IPS-NIHi7 (cell line): ENCODE measurements around the gene NXPE4.
"Not testable (repeated sequence)": the region's sequence is repeated elsewhere in the genome, so short reads cannot be mapped to it uniquely, and the experiment has no call there.

Source experiments
- DNase-seq: peaks from one replicate; pipeline ENCODE4 v3.0.0; 2012; ENCODE audit warnings: mixed read lengths; ENCODE audit errors: extremely low spot score

The NXPE4 gene

DNA sequence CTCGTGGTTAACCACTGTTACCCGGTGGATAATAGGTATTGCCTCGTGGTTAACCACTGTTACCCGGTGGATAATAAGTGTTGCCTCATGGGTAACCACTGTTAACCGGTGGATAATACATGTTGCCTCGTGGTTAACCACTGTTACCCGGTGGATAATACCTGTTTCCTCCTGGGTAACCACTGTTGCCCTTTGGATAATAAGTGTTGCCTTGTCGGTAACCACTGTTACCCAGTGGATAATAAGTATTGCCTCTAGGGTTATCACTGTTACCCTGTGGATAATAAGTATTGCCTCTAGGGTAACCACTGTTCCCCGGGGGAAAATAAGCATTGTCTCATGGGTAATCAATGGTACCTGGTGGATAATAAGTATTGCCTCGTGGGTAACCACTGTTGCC is 15.0 kb upstream of the NXPE4 start:
- no peak for DNase-seq

DNA sequence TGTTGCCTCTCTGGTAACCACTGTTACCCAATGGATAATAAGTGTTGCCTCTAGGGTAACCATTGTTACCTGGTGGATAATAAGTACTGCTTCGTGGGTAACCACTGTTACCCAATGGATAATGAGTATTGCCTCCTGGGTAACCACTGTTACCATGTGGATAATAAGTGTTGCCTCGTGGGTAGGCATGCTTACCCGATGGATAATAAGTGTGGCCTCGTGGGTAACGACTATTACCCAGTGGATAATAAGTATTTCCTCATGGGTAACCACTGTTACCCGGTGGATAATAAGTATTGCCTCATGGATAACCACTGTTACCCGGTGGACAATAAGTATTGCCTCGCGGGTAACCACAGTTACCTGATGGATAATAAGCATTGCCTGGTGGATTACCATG is 13.8 kb upstream of the NXPE4 start:
- DNase-seq, result no peak

DNA sequence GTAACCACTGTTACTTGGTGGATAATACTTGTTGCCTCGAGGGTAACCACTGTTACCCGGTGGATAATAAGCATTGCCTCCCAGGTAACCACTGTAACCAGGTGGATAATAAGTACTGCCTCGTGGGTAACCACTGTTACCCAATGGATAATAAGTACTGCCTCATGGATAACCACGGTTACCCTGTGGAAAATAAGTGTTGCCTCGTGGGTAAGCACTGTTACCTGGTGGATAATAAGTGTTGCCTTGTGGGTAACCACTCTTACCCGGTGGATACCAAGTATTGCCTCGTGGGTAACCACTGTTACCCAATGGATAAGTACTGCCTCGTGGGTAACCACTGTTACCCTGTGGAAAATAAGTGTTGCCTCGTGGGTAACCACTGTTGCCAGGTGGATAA is 13.0 kb upstream of the NXPE4 start:
- not testable (repeated sequence) for DNase-seq

DNA sequence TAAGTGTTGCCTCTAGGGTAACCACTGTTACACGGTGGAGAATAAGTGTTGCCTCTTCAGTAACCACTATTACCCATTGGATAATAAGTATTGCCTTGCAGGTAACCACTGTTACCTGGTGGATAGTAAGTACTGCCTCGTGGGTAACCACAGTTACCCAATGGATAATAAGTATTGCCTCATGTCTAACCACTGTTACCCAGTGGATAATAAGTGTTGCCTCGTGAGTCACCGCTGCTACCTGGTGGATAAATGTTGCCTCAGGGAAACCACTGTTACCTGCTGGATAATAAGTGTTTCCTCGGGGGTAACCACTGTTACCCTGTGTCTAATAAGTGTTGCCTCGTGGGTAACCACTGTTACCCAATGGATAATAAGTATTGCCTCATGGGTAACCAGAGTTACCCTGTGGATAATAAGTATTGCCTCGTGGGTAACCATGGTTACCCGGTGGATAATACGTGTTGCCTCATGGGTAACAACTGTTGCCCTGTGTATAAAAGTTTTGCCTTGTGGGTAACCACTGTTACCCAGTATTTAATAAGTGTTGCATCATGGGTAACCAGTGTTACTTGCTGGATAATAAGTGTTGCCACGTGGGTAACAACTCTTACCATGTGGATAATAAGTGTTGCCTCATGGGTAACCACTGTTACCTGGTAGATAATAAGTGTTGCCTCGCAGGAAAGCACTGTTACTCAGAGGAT is 12.3 kb upstream of the NXPE4 start:
- no peak for DNase-seq

DNA sequence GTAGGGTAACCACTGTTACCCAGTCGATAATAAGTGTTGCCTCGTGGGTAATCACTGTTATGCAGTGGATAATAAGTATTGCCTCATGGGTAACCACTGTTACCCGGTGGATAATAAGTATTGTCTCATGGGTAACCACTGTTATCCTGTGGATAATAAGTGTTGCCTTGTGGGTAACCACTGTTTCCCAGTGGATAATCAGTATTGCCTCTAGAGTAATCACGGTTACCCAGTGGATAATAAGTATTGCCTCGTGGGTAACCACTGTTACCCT is 11.2 kb upstream of the NXPE4 start:
- not testable (repeated sequence) for DNase-seq

DNA sequence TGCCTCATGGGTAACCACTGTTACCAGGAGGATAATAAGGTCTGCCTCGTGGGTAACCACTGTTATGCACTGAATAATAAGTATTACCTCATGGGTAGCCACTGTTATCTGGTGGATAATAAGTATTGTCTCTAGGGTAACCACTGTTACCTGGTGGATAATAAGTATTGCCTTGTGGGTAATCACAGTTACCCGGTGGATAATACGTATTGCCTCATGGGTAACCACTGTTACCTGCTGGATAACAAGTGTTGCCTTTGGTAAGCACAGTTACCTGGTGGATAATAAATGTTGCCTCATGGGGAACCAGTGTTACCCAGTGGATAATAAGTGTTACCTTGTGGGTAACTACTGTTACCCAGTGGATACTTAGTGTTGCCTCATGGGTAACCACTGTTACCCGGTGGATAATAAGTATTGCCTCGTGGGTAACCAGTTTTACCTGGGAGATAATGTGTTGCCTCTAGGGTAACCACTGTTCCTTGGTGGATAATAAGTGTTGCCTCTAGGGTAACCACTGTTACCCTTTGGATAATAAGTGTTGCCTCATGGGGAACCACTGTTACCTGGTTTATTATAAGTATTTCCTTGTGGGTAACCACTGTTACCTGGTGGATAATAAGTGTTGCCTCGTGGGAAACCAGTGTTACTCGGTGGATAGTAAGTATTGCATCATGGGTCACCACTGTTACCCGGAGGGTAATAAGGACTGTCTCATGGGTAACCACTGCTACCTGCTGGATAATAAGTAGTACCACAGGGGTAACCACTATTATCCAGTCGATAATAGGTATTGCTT is 10.6 kb upstream of the NXPE4 start:
- DNase-seq, result no peak

DNA sequence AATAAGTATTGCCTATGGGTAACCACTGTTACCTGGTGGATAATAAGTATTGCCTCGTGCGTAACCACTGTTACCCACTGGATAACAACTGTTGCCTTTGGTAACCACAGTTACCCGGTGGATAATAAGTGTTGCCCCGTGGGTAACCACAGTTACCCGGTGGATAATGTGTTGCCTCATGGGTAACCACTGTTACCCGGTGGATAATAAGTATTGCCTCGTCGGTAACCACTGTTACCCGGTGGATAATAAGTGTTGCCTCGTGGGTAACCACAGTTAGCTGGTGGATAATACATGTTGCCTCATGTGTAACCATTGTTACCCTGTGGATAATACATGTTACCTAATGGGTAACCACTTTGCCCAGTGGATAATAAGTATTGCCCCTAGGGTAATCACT is 9.8 kb upstream of the NXPE4 start:
- no peak for DNase-seq

DNA sequence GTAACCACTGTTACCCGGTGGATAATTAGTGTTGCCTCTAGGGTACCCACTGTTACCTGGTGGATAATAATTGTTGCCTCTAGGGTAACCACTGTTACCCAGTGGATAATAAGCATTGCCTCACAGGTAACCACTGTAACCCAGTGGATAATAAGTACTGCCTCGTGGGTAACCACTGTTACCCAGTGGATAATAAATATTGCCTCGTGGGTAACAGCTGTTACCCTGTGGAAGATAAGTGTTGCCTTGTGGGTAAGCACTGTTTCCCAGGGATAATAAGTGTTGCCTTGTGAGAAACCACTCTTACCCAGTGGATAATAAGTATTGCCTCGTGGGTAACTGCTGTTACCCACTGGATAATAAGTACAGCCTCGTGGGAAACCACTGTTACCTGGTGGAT is 9.3 kb upstream of the NXPE4 start:
- no peak for DNase-seq

DNA sequence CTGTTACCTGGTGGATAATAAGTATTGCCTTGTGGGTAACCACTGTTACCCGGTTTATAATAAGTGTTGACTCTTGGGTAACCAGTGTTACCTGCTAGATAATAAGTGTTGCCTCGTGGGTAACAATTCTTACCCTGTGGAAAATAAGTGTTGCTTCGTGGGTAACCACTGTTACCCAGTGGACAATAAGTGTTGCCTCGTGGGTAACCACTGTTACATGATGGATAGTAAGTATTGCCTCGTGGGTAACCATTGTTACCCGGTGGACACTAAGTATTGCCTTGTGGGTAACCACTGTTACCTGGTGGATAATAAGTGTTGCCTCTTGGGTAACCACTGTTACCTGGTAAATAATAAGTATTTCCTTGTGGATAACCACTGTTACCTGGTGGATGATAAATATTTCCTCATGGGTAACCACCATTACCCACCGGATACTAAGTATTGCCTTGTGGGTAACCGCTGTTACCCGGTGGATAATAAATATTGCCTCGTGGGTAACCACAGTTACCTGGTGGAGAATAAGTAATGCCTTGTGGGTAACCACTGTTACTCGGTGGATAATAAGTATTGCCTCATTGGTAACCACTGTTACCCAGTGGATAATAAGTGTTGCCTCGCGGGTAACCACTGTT is 8.7 kb upstream of the NXPE4 start:
- no peak for DNase-seq

DNA sequence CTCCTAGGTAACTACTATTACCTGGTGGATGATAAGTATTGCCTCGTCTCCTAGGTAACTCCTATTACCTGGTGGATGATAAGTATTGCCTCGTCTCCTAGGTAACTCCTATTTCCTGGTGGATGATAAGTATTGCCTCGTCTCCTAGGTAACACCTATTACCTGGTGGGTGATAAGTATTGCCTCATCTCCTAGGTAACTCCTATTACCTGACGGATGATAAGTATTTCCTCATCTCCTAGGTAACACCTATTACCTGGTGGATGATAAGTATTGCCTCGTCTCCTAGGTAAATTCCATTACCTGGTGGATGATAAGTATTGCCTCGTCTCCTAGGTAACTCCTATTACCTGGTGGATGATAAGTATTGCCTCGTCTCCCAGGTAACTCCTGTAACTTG is 7.6 kb upstream of the NXPE4 start:
- DNase-seq, result not testable (repeated sequence)

DNA sequence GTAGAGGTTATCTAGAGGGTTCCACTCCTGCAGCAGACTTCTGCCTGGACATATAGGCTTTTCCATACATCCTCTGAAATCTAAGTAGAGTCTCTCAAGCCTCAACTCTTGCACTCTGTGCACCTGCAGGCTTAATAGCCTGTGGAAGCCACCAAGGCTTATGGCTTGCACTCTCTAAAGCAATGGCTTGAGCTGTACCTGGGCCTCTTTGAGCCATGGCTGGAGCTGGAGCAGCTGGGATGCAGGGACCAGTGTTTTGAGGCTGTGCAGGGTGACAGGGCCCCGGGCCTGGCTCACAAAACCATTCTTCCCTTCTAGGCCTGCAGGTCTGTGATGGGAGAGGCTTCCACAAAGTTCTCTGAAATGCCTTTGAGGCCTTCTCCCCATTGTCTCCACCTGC is 2.9 kb upstream of the NXPE4 start:
- DNase-seq, result no peak

DNA sequence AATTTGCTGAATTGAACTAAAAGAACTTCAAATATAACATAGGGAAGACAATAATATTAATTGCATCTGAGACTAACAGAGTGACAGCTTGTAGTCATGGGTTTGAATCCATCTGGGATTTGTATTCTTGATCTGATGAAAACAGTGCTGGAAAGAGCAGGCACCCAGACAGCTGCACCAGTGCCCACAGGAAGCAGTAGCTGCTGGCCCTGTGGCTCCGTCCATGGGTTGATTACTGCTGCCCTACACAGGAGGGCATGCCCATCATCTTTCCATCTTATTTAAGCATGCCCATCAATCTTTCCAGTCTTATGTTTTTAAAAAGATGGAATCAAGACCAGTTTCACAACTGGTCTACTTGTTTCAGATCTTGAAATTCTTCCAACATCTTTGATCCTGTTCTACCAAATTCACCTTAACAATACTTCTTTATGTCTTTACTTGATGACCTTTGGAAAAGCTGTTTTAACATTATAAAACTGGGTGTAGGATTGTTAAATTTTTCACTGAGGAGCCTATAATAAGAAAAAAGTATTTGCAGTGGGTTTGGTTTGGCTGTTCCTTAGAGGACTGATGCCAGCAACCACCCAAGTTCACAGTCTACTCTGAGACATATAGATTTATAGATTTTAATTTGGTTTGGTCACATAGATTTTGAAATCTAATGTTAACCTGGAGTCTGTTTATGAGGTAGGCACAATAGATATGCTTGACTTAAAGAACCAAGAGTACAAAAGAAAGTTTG is 761 bp upstream of the NXPE4 start:
- DNase-seq, result no peak

DNA sequence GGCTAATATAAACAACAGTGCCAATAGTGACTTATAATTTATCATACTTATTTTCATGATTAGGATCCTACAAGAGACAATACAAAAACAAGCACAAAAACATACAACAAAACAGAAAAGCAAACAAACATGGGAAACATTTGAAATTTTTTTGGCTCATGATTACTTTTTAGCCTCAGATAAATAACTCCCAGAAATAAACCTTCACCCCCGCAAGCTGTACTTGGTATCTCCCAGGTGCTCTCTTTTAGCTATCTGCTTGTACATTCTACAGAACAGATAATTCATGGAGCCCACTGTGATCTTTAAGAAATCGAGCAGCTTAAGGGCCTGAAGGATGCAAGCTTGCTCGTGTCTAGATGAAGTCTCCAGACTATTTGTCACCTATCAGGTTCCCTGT is 883 bp downstream of the NXPE4 start:
- no peak for DNase-seq

DNA sequence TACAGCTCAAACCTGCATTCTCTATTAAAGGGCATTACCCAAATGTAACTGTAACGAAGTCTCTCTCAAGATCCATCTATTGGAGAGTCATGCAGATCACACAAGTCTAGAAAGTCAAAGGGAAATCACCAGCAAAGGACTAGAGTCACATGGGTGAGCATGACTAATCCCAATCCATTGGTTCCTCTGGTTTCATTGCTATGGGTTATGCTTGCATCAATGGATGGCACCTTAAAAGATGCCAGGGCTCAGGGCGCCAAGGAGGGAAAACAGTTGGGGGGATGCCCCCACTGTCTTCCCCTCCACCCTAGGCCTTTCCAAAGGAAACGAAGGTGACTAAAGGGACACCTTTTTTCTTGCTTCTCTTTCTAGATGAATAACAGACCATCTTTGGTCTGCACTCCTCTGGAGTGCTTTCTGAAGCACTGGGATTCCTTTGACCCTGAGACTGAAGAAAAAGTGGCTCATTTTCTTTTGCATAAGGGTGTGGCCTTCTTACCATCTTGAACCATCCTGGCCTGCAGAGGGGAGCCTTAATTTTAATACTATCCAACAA is 8.1 kb downstream of the NXPE4 start:
- DNase-seq, result no peak

DNA sequence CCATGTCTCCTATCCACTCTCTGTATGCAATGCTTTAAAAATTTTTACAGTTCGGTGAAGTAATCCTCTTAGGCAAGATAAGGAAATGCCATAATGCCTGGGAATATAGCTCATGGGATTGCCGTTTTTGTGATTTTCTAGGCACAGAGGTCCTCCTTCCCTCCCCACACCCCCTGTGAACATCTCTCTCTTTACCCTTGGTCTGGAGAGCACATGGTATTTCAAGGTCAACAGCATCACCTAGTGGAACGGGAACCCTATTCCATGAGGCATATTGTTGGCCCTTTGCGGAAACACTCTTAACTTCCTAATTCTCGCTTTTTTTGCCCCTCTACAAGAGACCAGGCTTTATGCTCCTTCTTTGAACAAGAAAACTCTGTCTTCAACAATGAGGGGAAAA is 8.8 kb downstream of the NXPE4 start:
- DNase-seq, result no peak

DNA sequence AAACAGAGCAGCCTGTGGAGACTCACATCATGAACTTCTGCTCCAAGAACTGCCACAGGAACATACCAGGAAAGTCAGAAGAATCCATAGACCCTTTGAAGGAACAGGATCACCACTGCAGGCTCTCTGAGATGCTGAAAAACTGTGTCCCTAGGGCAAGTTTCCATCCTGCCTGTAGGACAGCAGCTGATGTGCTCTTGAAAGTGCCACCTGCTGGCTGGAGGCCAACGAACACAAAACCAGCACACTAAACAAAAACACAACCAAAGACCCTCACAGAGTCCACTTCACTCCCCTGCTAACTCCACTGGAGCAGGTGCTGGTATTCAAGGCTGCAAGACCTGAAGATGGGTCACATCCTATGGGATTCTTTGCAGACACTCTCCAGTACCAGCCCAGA is 23.9 kb downstream of the NXPE4 start:
- no peak for DNase-seq

DNA sequence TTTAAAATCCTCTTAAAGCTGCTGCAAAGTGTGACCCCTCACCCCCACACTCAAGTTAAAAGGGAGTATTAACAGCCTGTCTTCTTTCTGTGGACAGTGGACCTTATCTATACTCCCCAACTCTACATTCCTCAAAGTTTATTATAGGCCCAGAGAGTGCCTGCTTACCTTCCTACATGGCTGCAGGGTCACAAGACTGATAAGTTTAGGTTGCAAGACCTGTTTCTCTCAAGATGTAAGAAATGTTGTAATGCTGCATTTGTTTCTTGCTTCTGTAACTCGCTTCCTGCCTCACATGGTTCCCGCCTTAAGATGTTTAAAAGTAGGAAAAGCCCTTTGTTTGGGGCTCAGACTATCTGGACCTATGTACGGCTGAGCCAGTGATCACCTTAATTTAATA is 25.8 kb downstream of the NXPE4 start:
- no peak for DNase-seq

DNA sequence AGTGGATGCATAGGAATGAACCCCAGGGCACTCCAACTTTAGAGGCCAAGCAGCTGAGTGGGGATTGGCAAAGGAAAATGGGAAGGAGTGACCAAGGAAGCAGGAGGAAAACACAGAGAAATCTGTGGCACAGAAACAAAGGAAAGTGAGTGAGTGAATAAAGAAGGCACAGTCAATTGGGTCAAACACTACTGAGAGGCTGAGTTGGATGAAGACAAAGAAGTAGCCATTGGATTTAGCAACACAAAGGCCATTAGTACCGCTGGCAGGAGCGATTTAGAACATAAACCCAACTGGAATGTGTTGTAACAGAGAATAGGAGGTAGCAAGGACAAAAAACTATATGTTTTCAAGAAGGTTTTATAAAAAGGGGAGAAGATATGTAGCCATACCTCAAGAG is 29.3 kb downstream of the NXPE4 start:
- DNase-seq, result no peak

DNA sequence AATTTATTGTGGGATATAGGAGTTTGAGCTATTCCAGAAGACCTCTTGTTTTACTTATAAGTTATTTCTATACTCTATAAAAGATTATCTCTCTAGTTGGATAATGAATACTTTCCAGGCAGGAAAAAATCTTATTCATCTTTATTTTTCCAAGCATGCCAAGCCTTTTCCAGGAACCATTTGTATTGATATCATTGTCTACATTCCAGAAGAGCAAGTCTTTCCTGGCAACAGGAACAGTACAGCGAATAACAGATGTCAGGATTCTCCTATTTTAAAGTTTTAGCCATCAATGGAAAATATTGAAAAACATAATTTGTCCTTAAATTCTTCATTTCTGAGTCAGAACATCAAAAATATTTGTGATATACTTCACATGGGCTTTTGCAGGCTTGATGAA is 30.8 kb downstream of the NXPE4 start:
- DNase-seq, result no peak

DNA sequence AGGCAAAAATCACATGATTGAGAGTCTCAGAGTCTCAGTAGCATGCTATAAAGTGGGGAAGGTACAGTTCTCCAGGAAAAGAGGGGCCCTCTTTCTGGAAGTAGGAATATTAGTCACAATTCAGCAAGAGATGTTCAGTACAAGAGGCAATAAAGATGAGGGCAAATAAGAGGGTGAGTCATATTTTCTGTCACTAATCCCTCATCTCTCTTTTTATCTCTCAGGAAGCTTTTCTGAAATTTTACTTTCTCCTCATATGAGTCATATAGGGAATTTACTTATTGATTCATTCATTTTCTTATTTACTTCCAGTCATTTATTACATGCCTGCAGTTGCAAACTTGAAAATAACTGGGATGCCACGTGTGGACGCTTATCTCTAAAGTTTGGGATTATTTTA is 32.5 kb downstream of the NXPE4 start:
- DNase-seq, result no peak

DNA sequence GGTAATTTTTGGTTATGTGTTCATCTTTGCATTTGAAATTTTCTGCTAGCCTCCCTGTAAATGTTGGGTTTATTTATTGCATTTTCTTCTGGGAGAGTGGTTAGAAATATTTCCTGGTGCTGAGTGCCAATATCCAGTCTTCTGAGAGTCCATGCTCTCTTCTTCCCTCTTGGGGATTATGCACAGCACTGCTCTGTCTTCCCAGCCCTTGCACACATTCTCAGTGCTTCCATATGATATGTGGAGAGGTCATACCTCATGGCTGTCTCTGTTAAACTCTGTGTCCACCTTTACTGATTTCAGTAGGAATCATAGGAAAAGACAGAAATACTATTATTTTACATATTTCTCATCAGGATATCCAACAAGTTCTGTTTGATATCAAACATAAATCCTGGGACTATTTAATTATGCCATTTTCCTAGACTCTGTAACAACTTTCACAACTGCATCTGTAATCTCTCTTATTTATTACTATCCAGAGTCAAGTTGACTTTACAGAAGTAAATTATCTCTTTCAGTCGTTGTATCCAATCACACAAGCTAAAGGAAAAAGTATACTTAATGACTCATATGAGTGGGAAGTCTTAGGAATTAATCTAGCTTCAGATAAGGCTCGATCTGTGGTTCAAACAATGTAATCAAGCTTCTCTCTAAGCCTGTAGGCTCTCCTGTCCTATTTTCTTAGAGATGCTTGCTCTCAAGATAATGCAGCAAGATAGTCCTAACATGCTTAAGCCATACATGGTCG is 33.2 kb downstream of the NXPE4 start:
- DNase-seq, result no peak
